ENCODE results near the gene TAS2R41. TPM values are rescaled to one million over a fixed set of nuclear protein-coding genes. Genes with fewer than 3 reads are reported as not detected.

TAS2R41 gene
- total RNA-seq, 2 donors from 2014 or later, result 0.59 TPM; not detected in 1

DNA sequence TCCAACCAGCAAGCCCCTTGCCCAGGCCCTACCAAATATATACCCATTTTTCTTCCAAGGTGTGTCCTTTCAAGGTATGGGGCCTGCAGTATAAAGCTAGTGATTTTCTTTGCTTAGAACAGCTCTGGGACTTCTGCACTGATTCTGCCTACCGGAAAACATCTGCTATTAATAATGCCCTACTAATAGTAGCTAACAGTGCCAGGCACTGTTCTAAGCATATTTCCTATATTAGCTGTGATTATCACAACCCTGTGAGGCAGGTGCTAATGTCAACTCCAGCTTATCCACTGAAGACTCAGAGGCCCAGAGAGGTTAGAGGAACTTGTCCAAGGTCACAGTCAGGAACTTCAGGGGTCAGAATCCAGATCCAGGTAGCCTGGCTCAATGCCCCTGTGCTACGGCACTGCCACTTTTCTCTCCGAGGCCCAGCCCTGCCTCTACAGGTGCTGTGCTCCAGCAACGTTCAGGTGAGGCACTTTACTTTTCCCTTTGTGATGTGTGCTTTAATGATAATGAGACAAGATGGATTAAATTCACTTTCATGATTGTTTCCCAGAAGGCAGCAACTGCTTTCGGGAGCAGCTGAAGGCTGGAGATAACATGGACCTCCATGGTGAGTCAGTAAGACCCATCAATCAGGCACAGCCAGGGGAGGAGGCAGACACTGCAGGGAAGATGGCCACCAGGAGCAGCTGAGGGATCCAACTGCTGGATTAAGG is 26.7 kb downstream of the TAS2R41 start:
- Histone ChIP-seq H3K9me3 (ENCODE audit: control insufficient read depth, low read length) (no peaks in the 10 kb centered on the region), H3K27me3 (ENCODE audit: control insufficient read depth, insufficient read depth, low read length, poor library complexity, severe bottlenecking) (peaks cover 93% of the 10 kb centered on the region), H3K27ac (ENCODE audit: low read depth, low read length) (no peak overlapping the region), H3K4me1 (ENCODE audit: control insufficient read depth, insufficient read depth, low read length) (peaks cover 4% of the 10 kb centered on the region), H3K9ac (ENCODE audit: extremely low read depth, low read length, poor library complexity, severe bottlenecking) (no peak overlapping the region), H3K4me3 (ENCODE audit: low read length) (no peak overlapping the region), H3K36me3 (ENCODE audit: control insufficient read depth, insufficient read depth, low read length) (no peaks in the 10 kb centered on the region)
- Mint-ChIP-seq H3K4me3 (no peak overlapping the region), H3K36me3 (ENCODE audit: low read depth) (no peaks in the 10 kb centered on the region), H3K27ac (no peak overlapping the region), H3K27me3 (ENCODE audit: insufficient read depth) (peaks cover 82% of the 10 kb centered on the region), H3K9me3 (no peaks in the 10 kb centered on the region), H3K4me1 (peaks cover 15% of the 10 kb centered on the region)
- TF ChIP-seq, protein P1, sequence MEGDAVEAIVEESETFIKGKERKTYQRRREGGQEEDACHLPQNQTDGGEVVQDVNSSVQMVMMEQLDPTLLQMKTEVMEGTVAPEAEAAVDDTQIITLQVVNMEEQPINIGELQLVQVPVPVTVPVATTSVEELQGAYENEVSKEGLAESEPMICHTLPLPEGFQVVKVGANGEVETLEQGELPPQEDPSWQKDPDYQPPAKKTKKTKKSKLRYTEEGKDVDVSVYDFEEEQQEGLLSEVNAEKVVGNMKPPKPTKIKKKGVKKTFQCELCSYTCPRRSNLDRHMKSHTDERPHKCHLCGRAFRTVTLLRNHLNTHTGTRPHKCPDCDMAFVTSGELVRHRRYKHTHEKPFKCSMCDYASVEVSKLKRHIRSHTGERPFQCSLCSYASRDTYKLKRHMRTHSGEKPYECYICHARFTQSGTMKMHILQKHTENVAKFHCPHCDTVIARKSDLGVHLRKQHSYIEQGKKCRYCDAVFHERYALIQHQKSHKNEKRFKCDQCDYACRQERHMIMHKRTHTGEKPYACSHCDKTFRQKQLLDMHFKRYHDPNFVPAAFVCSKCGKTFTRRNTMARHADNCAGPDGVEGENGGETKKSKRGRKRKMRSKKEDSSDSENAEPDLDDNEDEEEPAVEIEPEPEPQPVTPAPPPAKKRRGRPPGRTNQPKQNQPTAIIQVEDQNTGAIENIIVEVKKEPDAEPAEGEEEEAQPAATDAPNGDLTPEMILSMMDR (conservative IDR thresholded peaks at IDR 0.05), result no peak
- DNase-seq, result no peak
- 81 to 96% methylated on average over 3 to 5 of the region's 5 CpGs for WGBS, 2 experiments (ENCODE audit: insufficient coverage in 1 of 2, insufficient read length in 1 of 2)

DNA sequence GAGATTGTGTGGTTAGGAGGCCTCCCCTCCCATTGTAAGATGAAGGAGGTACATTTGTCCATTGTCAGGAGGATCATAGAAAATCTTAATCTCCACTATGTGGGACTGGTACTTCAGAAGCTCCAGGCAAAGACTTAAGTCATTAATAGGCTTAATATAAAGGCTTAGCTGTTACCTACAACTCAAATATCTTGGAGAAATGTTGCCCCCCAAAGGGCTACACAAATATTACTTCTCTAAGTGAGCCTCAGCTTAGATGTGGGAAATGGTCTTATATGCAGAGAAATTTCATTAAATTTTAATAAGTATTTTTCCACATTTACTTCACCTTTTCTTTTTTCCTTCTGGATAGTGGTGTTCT is 27.2 kb downstream of the TAS2R41 start:
- peaks cover 82% of the 10 kb centered on the region for H3K27me3 Mint-ChIP-seq (ENCODE audit: insufficient read depth)
- TF ChIP-seq, protein P1 (conservative IDR thresholded peaks at IDR 0.05), result peak; percentile 19
- H3K36me3 ChIP-seq (ENCODE audit: control insufficient read depth, insufficient read depth, low read length), result no peaks in the 10 kb centered on the region
- no peaks in the 10 kb centered on the region for H3K9me3 ChIP-seq (ENCODE audit: control insufficient read depth, low read length)
- peaks cover 4% of the 10 kb centered on the region for H3K4me1 ChIP-seq (ENCODE audit: control insufficient read depth, insufficient read depth, low read length)
- no peak overlapping the region for H3K4me3 Mint-ChIP-seq
- no peak for DNase-seq
- peaks cover 93% of the 10 kb centered on the region for H3K27me3 ChIP-seq (ENCODE audit: control insufficient read depth, insufficient read depth, low read length, poor library complexity, severe bottlenecking)
- peaks cover 15% of the 10 kb centered on the region for H3K4me1 Mint-ChIP-seq
- no peak overlapping the region for H3K27ac ChIP-seq (ENCODE audit: low read depth, low read length)
- no peaks in the 10 kb centered on the region for H3K9me3 Mint-ChIP-seq
- no peak overlapping the region for H3K9ac ChIP-seq (ENCODE audit: extremely low read depth, low read length, poor library complexity, severe bottlenecking)
- H3K36me3 Mint-ChIP-seq (ENCODE audit: low read depth), result no peaks in the 10 kb centered on the region
- no peak overlapping the region for H3K27ac Mint-ChIP-seq
- H3K4me3 ChIP-seq (ENCODE audit: low read length), result no peak overlapping the region

DNA sequence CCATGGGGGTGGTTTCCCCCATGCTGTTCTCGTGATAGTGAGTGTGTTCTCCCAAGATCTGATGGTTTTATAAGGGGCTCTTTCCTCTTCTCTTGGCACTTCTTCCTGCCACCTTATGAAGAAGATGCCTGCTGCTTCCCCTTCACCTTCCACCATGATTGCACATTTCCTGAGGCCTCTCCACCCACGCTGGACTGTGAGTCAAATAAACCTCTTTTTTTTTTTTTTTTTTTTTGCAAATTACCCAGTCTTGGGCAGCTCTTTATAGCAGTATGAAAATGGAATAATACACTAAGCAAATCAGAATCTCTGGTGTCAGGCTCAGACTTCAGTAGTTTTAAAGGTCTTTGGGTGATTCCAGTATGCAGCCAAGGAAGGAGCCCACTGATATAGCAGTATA is 28.2 kb downstream of the TAS2R41 start:
- Mint-ChIP-seq H3K4me3 (no peak overlapping the region), H3K9me3 (no peaks in the 10 kb centered on the region), H3K36me3 (ENCODE audit: low read depth) (no peaks in the 10 kb centered on the region), H3K27me3 (ENCODE audit: insufficient read depth) (peaks cover 82% of the 10 kb centered on the region), H3K27ac (no peak overlapping the region), H3K4me1 (peaks cover 15% of the 10 kb centered on the region)
- 86% methylated on average over 2 of the region's 2 CpGs; no CpG with 5 or more reads in 1 of the 2 experiments for WGBS, 2 experiments (ENCODE audit: insufficient coverage in 1 of 2, insufficient read length in 1 of 2)
- TF ChIP-seq, protein P1 (conservative IDR thresholded peaks at IDR 0.05), result no peak
- no peak overlapping the region for H3K9ac ChIP-seq (ENCODE audit: extremely low read depth, low read length, poor library complexity, severe bottlenecking)
- no peaks in the 10 kb centered on the region for H3K36me3 ChIP-seq (ENCODE audit: control insufficient read depth, insufficient read depth, low read length)
- no peak for DNase-seq
- H3K27ac ChIP-seq (ENCODE audit: low read depth, low read length), result no peak overlapping the region
- peaks cover 93% of the 10 kb centered on the region for H3K27me3 ChIP-seq (ENCODE audit: control insufficient read depth, insufficient read depth, low read length, poor library complexity, severe bottlenecking)
- peaks cover 4% of the 10 kb centered on the region for H3K4me1 ChIP-seq (ENCODE audit: control insufficient read depth, insufficient read depth, low read length)
- no peaks in the 10 kb centered on the region for H3K9me3 ChIP-seq (ENCODE audit: control insufficient read depth, low read length)
- H3K4me3 ChIP-seq (ENCODE audit: low read length), result no peak overlapping the region

Data from endodermal cell (in vitro differentiated cells).